Measurements from ENCODE around the gene RAPGEF2.
"Not testable (repeated sequence)": the region's sequence is repeated elsewhere in the genome, so short reads cannot be mapped to it uniquely, and the experiment has no call there.

The RAPGEF2 gene

GRCh38 chr4:159141193-159141592 lies 38.3 kb downstream of the RAPGEF2 start:
- no peak for DNase-seq

- no peak for DNase-seq
These were observed 39.4 kb downstream of the RAPGEF2 start for GRCh38 chr4:159142241-159142640.

GRCh38 chr4:159142681-159143384 lies 40.0 kb downstream of the RAPGEF2 start:
- DNase-seq, result no peak

GRCh38 chr4:159143687-159144086 lies 40.8 kb downstream of the RAPGEF2 start:
- DNase-seq, result no peak

- DNase-seq, result no peak
These were observed 41.3 kb downstream of the RAPGEF2 start for GRCh38 chr4:159144112-159144694.

- DNase-seq, result no peak
These were observed 42.6 kb downstream of the RAPGEF2 start for GRCh38 chr4:159145318-159145991.

GRCh38 chr4:159145992-159146330 lies 43.1 kb downstream of the RAPGEF2 start:
- no peak for DNase-seq

- peak; percentile 58 for DNase-seq
These were observed 43.6 kb downstream of the RAPGEF2 start for GRCh38 chr4:159146488-159146887.

GRCh38 chr4:159148441-159148840 lies 45.6 kb downstream of the RAPGEF2 start:
- no peak for DNase-seq

- DNase-seq, result no peak
These were observed 46.8 kb downstream of the RAPGEF2 start for GRCh38 chr4:159149666-159150065.

- peak; percentile 21 for DNase-seq
These were observed 47.5 kb downstream of the RAPGEF2 start for GRCh38 chr4:159150396-159150795.

GRCh38 chr4:159150821-159151390 lies 48.0 kb downstream of the RAPGEF2 start:
- DNase-seq, result no peak

- DNase-seq, result no peak
These were observed 48.8 kb downstream of the RAPGEF2 start for GRCh38 chr4:159151689-159152088.

GRCh38 chr4:159152181-159152580 lies 49.3 kb downstream of the RAPGEF2 start:
- DNase-seq, result no peak

- no peak for DNase-seq
These were observed 50.8 kb downstream of the RAPGEF2 start for GRCh38 chr4:159153669-159154068.

GRCh38 chr4:159155119-159155518 lies 52.2 kb downstream of the RAPGEF2 start:
- no peak for DNase-seq

- DNase-seq, result no peak
These were observed 55.3 kb downstream of the RAPGEF2 start for GRCh38 chr4:159158083-159158617.

- DNase-seq, result no peak
These were observed 56.1 kb downstream of the RAPGEF2 start for GRCh38 chr4:159158985-159159384.

GRCh38 chr4:159159611-159160010 lies 56.7 kb downstream of the RAPGEF2 start:
- no peak for DNase-seq

- DNase-seq, result no peak
These were observed 57.4 kb downstream of the RAPGEF2 start for GRCh38 chr4:159160242-159160641.

- not testable (repeated sequence) for DNase-seq
These were observed 58.6 kb downstream of the RAPGEF2 start for GRCh38 chr4:159161436-159161835.

GRCh38 chr4:159162576-159162975 lies 59.7 kb downstream of the RAPGEF2 start:
- DNase-seq, result no peak

- no peak for DNase-seq
These were observed 60.6 kb downstream of the RAPGEF2 start for GRCh38 chr4:159163521-159163920.

All from NCI-H510A treated with DMSO at 0.1 percent for 48 hours (cell line).